HG03139 (cell line): Measurements from ENCODE around the gene TNRC6C.

Experiments
- ATAC-seq: cut with Tn5 transposase; IDR thresholded peaks from one replicate; pipeline ENCODE4 v1.9.1; 2021; ENCODE audit not compliant: unreplicated experiment

TNRC6C gene

GRCh38 chr17:78012428-78012827 is 53.9 kb downstream of the TNRC6C start:
- no peak for ATAC-seq

GRCh38 chr17:78013683-78014467 is 55.4 kb downstream of the TNRC6C start:
- no peak for ATAC-seq

GRCh38 chr17:78014646-78015045 is 56.1 kb downstream of the TNRC6C start:
- no peak for ATAC-seq

- ATAC-seq = no peak
Measured at GRCh38 chr17:78016852-78017251, 58.3 kb downstream of the TNRC6C start.

GRCh38 chr17:78019367-78019975 is 61.0 kb downstream of the TNRC6C start:
- no peak for ATAC-seq

- no peak for ATAC-seq
Measured at GRCh38 chr17:78019976-78020716, 61.6 kb downstream of the TNRC6C start.

- ATAC-seq = no peak
Measured at GRCh38 chr17:78020717-78021108, 62.2 kb downstream of the TNRC6C start.

- no peak for ATAC-seq
Measured at GRCh38 chr17:78022425-78022824, 63.9 kb downstream of the TNRC6C start.

- no peak for ATAC-seq
Measured at GRCh38 chr17:78023042-78023441, 64.5 kb downstream of the TNRC6C start.

GRCh38 chr17:78026381-78026780 is 67.9 kb downstream of the TNRC6C start:
- ATAC-seq = no peak

GRCh38 chr17:78027121-78027520 is 68.6 kb downstream of the TNRC6C start:
- ATAC-seq = no peak

GRCh38 chr17:78029697-78030096 is 71.2 kb downstream of the TNRC6C start:
- no peak for ATAC-seq

GRCh38 chr17:78031435-78031834 is 72.9 kb downstream of the TNRC6C start:
- no peak for ATAC-seq

GRCh38 chr17:78032166-78032565 is 73.7 kb downstream of the TNRC6C start:
- no peak for ATAC-seq

- ATAC-seq = no peak
Measured at GRCh38 chr17:78034429-78035091, 76.1 kb downstream of the TNRC6C start.

- ATAC-seq = no peak
Measured at GRCh38 chr17:78037280-78037679, 78.8 kb downstream of the TNRC6C start.

- ATAC-seq = no peak
Measured at GRCh38 chr17:78038748-78039288, 80.3 kb downstream of the TNRC6C start.

GRCh38 chr17:78039581-78039980 is 81.1 kb downstream of the TNRC6C start:
- no peak for ATAC-seq

- no peak for ATAC-seq
Measured at GRCh38 chr17:78040440-78041385, 82.2 kb downstream of the TNRC6C start.
